Coronary artery (tissue), 2 donors: ENCODE data around the gene ADCY7.

Source experiments
- DNase-seq: peaks from one replicate; pipeline ENCODE4 v3.0.0-alpha.2; 2017; ENCODE audit warnings: low spot score
- H3K27ac ChIP-seq, 2 donors: fragments of 200-600 bp; sonication (generic); one replicate each; pipeline ENCODE4 v1.5.1; 2016 to 2019
- H3K4me3 ChIP-seq: fragments of 200-600 bp; sonication (generic); 2 replicates; pipeline ENCODE4 v1.5.1; 2016; ENCODE audit warnings: mild to moderate bottlenecking, moderate library complexity
- TF ChIP-seq, protein P1 (sequence below): fragments of 200-600 bp; sonication (generic); IDR thresholded peaks from one replicate; pipeline ENCODE4 v1.5.1; 2019; ENCODE audit warnings: antibody characterized with exemption

Gene ADCY7

DNA sequence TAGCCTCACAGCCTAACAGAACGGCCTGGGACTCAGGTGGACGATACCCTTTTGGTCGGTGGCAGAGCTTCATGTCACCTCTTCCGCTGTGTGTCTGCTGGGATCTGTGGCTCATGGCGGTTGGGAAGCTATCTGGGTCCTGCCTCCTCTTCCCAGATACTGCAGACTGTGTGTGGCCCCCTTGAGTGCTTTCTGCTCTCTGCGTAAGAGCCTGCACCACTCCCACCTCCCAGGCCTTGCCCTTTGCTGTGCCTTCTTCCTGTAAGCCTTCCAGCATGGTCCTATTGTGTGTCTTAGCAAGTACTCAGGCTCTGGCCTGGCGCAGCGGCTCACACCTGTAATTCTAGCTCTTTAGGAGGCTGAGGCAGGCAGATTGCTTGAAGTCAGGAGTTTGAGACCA lies 17.5 kb upstream of the ADCY7 start:
- DNase-seq = no peak
- H3K4me3 ChIP-seq = no peak overlapping the region
- TF ChIP-seq, protein P1, sequence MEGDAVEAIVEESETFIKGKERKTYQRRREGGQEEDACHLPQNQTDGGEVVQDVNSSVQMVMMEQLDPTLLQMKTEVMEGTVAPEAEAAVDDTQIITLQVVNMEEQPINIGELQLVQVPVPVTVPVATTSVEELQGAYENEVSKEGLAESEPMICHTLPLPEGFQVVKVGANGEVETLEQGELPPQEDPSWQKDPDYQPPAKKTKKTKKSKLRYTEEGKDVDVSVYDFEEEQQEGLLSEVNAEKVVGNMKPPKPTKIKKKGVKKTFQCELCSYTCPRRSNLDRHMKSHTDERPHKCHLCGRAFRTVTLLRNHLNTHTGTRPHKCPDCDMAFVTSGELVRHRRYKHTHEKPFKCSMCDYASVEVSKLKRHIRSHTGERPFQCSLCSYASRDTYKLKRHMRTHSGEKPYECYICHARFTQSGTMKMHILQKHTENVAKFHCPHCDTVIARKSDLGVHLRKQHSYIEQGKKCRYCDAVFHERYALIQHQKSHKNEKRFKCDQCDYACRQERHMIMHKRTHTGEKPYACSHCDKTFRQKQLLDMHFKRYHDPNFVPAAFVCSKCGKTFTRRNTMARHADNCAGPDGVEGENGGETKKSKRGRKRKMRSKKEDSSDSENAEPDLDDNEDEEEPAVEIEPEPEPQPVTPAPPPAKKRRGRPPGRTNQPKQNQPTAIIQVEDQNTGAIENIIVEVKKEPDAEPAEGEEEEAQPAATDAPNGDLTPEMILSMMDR = no peak
- H3K27ac ChIP-seq = no peak overlapping the region

DNA sequence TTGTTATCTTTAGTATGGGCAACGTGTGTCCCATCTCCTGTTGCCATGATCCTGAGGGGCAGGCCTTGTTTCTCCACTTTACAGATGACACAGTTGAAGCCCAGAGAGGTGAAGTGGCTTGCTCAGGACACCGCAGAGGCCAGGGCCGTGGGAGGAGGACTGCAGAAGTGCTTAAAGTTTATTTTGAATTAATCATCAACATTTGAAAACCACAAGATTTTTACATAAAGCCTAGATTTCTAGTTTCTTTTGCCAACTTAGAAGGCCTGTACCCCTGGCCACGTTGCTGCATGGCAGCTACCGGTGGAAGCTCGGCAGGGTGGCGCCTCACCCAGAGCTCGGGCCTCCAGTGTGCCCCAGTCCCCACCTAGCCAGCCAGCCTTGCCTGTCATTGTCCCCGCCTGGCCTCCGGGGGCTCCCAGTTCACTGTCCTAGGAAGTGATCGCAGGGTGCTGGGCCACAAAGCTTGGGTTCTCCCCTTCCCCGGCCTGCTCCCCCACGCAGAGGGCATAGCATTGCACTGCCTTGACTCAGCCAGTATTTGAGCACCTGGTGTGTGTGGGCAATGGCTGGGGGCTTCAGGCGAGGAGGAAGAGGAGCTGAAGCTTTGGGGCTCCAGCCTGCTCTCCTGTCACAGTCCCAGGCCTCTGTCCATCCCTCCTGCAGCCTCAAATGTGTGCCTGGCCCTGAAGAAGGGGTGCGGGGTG lies 14.8 kb upstream of the ADCY7 start:
- Histone ChIP-seq H3K4me3 (no peak overlapping the region), H3K27ac (peak overlapping the region in 1 of 2 donors; percentile 54)
- TF ChIP-seq, protein P1 = no peak
- DNase-seq = peak; percentile 71

DNA sequence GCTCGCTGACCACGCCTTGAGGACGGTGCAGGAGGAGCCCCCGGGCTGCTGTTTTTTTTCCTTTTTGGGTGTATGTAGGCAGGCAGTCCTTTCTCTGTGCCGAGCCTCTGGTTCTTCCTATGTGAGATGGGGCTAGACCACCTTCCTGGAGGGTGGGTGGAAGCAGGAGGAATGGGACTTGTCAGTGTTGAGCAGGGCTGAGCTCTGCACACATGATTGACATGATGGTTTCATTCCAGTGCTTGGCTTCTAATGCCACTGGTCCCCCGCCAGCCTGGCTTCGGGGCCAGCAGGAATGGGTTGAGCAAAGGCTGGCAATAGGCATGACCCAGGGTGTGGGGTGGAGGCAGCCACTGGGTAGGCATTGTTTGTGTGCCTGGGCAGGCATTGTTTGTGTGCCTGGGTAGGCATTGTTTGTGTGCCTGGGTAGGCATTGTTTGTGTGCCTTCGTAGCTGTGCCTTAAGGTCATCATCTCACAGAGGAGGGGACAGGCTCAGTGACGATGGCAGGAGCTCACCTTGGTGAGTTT lies 14.2 kb upstream of the ADCY7 start:
- TF ChIP-seq, protein P1 = no peak
- H3K4me3 ChIP-seq = no peak overlapping the region
- peak overlapping the region in 1 of 2 donors; percentile 26 for H3K27ac ChIP-seq
- peak; percentile 64 for DNase-seq

DNA sequence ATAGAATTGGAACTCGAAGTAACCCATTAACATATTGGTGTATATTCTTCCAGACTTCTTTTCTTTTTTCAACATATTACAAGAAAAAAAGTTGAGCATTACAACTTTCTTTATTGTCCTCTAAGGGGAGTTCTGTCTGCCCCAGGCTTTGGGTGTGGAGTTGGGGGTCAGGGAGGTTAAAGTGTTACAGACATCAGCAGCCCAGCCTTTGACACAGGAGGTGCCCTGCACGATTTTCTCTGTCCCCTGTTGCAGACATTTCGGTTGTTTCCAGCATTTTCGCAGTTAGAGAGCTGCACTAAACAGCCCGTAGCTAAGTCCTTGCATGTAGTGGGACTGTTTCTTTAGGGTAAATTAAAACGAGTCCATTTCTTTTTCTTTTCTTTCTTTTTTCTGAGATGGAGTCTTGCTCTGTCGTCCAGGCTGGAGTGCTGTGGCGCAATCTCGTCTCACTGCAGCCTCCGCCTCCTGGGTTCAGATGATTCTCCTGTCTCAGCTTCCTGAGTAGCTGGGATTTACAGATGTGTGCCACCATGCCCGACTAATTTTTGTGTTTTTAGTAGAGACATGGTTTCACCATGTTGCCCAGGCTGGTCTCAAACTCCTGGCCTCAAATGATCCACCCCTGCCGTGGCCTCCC lies 13.4 kb upstream of the ADCY7 start:
- TF ChIP-seq, protein P1 = no peak
- no peak for DNase-seq
- H3K4me3 ChIP-seq = no peak overlapping the region
- no peak overlapping the region for H3K27ac ChIP-seq

DNA sequence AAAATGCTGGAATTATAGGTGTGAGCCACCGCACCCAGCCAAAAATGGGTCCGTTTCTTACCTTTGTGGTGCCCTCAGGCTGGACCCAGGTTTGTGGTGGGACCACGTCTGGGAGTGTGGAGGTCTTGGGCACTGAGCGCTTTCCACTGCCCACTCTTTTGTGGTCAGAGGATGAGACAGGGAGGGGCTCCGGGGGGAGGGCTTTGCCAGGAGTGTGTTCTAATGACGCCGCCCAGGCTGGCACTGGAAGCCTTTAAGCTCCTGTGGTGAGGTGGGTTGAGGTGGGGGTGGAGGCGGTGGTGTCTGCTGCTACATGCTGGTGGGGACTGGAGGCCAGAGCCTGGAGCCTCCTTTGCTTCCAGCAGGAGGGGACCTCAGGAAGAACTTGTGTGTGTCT lies 12.8 kb upstream of the ADCY7 start:
- H3K27ac ChIP-seq = peak overlapping the region in 1 of 2 donors; percentile 7
- TF ChIP-seq, protein P1 = no peak
- DNase-seq = peak; percentile 70

DNA sequence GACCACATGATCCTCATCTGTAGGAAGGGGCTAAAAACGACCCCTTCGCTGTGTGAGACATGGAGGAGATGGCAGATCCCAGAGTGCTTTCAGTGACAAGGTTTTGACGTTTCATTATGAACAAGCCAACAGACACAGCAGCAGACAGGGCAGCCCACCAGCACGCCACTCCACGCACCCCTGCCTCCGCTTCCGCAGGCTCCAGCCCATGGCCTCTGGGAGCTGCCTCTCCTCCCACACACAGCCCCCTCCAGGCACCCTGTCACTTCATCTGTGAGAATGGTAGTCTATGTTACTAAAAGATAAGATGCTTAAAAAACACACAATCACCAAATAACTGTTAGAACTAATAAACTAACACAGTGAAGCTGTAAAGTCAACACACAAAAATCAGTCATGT lies 12.3 kb upstream of the ADCY7 start:
- DNase-seq = no peak
- TF ChIP-seq, protein P1 = no peak
- Histone ChIP-seq H3K4me3 (no peak overlapping the region), H3K27ac (no peak overlapping the region)

More for the DNA sequence above, 12.8 kb upstream of the ADCY7 start:
- H3K4me3 ChIP-seq = no peak overlapping the region

DNA sequence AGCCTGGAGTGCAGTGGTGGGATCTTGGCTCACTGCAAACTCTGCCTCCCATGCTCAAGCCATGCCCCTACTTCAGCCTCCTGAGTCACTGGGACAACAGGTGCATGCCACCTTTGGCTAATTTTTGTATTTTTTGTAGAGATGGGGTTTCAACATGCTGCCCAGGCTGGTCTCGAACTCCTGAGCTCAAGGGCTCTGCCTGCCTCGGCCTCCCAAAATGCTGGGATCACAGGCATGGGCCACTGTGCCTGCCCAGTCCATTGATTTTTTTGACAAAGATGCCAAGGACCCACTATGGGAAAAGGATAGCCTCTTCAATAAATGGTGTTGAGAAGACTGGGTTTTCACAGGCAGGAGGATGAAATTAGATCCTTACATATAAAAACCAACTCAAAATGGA lies 10.8 kb upstream of the ADCY7 start:
- TF ChIP-seq, protein P1 = no peak
- DNase-seq = no peak
- Histone ChIP-seq H3K27ac (no peak overlapping the region), H3K4me3 (no peak overlapping the region)
